IMR-90 (cell line): Measurements from ENCODE around the gene MECP2. TPM values are rescaled to one million over a fixed set of nuclear protein-coding genes. Genes with fewer than 3 reads are reported as not detected.

Experiments
- ATAC-seq: fragments of 200-7000 bp; cut with Tn5 transposase; 2 replicates; pipeline ENCODE4 v1.9.1; 2020; ENCODE audit warnings: low read depth, mild to moderate bottlenecking, moderate library complexity
- BruUV-seq: library from RNA; stranded (reverse); fragments of 400-500 nt; replicated peaks from 2 replicates; lab custom pipeline; 2021; lab: Mats Ljungman, UMichigan
- CTCF ChIA-PET: fragments of 300-600 bp; formaldehyde crosslinking; extraction: SDS; loops from one replicate; lab custom pipeline; 2021; ENCODE audit warnings: antibody characterized with exemption; lab: Yijun Ruan, JAX
- POLR2A ChIA-PET: fragments of 300-600 bp; sonication (Branson Sonifier 250); formaldehyde crosslinking; loops from one replicate; lab custom pipeline; 2022; ENCODE audit warnings: antibody characterized with exemption; ENCODE audit not compliant: unreplicated experiment; lab: Charles Lee
- DNase-seq: peaks from one replicate; pipeline ENCODE4 v3.0.0; 2013
- H2AFZ ChIP-seq: replicated peaks from 2 replicates; pipeline ENCODE3; 2013; ENCODE audit warnings: low read length, mild to moderate bottlenecking; ENCODE audit not compliant: poor library complexity
- H2AK5ac ChIP-seq: 2 replicates; pipeline ENCODE4 v1.6.1; 2013; ENCODE audit warnings: low read depth, low read length, inconsistent platforms
- H2AK9ac ChIP-seq: replicated peaks from 2 replicates; pipeline ENCODE3; 2013; ENCODE audit warnings: mild to moderate bottlenecking, low read depth, low read length, moderate library complexity; ENCODE audit not compliant: poor library complexity
- H2BK120ac ChIP-seq: 2 replicates; pipeline ENCODE4 v1.6.1; 2013; ENCODE audit warnings: low read depth, low read length, inconsistent platforms
- H2BK15ac ChIP-seq: 3 replicates; pipeline ENCODE4 v1.6.1; 2013; ENCODE audit warnings: low read depth, low read length, inconsistent platforms
- H2BK20ac ChIP-seq: 2 replicates; pipeline ENCODE4 v1.6.1; 2013; ENCODE audit warnings: low read depth, mild to moderate bottlenecking, inconsistent platforms, low read length, moderate library complexity
- H2BK5ac ChIP-seq: 2 replicates; pipeline ENCODE4 v1.6.1; 2013; ENCODE audit warnings: mild to moderate bottlenecking, low read depth, low read length, inconsistent platforms; ENCODE audit not compliant: poor library complexity, severe bottlenecking
- H3K14ac ChIP-seq: replicated peaks from 2 replicates; pipeline ENCODE4 v1.6.1; 2013; ENCODE audit warnings: low read depth, low read length, inconsistent platforms
- H3K18ac ChIP-seq: 2 replicates; pipeline ENCODE4 v1.6.1; 2013; ENCODE audit warnings: low read depth, low read length, control low read depth
- H3K23ac ChIP-seq: 2 replicates; pipeline ENCODE4 v1.6.1; 2013; ENCODE audit warnings: low read depth, low read length, inconsistent platforms
- H3K27ac ChIP-seq: 2 replicates; pipeline ENCODE4 v1.5.1; 2013; ENCODE audit warnings: mild to moderate bottlenecking, control low read depth, low read length; ENCODE audit not compliant: insufficient read depth
- H3K27me3 ChIP-seq: 2 replicates; pipeline ENCODE4 v1.6.1; 2013; ENCODE audit warnings: low read length; ENCODE audit not compliant: control insufficient read depth, insufficient read depth
- H3K36me3 ChIP-seq: 2 replicates; pipeline ENCODE4 v1.6.1; 2013; ENCODE audit warnings: low read length, mixed read lengths; ENCODE audit not compliant: control insufficient read depth, insufficient read depth
- H3K4ac ChIP-seq: 2 replicates; pipeline ENCODE4 v1.6.1; 2013; ENCODE audit warnings: low read depth, low read length, inconsistent platforms
- H3K4me1 ChIP-seq: 2 replicates; pipeline ENCODE4 v1.6.1; 2013; ENCODE audit warnings: low read length, mixed read lengths; ENCODE audit not compliant: control insufficient read depth, insufficient read depth
- H3K4me2 ChIP-seq: 2 replicates; pipeline ENCODE4 v1.6.1; 2013; ENCODE audit warnings: low read depth, mild to moderate bottlenecking, control low read depth, low read length, moderate library complexity
- H3K4me3 ChIP-seq: 2 replicates; pipeline ENCODE4 v1.5.1; 2013; ENCODE audit warnings: low read depth, mild to moderate bottlenecking, control low read depth, low read length, moderate library complexity; ENCODE audit not compliant: insufficient read depth
- H3K56ac ChIP-seq: 2 replicates; pipeline ENCODE4 v1.6.1; 2013; ENCODE audit warnings: low read length, inconsistent platforms; ENCODE audit not compliant: insufficient read depth; ENCODE audit errors: extremely low read depth
- H3K79me1 ChIP-seq, 2 experiments: 2 replicates each; pipeline ENCODE4 v1.6.1; 2013; ENCODE audit warnings: low read length in 2 of 2, inconsistent platforms in 1 of 2, low read depth in 1 of 2
- H3K9ac ChIP-seq: 2 replicates; pipeline ENCODE4 v1.6.1; 2013; ENCODE audit warnings: low read depth, low read length, control low read depth
- H3K9me1 ChIP-seq: 2 replicates; pipeline ENCODE4 v1.6.1; 2013; ENCODE audit warnings: low read length, inconsistent platforms; ENCODE audit not compliant: insufficient read depth
- H3K9me3 ChIP-seq: 2 replicates; pipeline ENCODE4 v1.6.1; 2013; ENCODE audit warnings: low read length; ENCODE audit not compliant: control insufficient read depth, insufficient read depth
- H4K20me1 ChIP-seq: 2 replicates; pipeline ENCODE4 v1.6.1; 2013; ENCODE audit warnings: low read length, inconsistent platforms; ENCODE audit not compliant: insufficient read depth
- H4K5ac ChIP-seq: 2 replicates; pipeline ENCODE4 v1.6.1; 2013; ENCODE audit warnings: mild to moderate bottlenecking, low read depth, low read length, control low read depth
- H4K8ac ChIP-seq, 2 experiments: 2 replicates each; pipeline ENCODE4 v1.6.1; 2013; ENCODE audit warnings: low read depth in 2 of 2, low read length in 2 of 2, control low read depth in 1 of 2, inconsistent platforms in 1 of 2
- H4K91ac ChIP-seq: 2 replicates; pipeline ENCODE4 v1.6.1; 2013; ENCODE audit warnings: low read depth, low read length, inconsistent platforms; ENCODE audit not compliant: insufficient read depth
- BHLHE40 ChIP-seq: fragments of 150-350 bp; IDR thresholded peaks from 2 replicates; pipeline ENCODE4 v1.6.1; 2016; ENCODE audit warnings: mild to moderate bottlenecking, low read depth, low read length
- CHD1 ChIP-seq: IDR thresholded peaks from 2 replicates; pipeline ENCODE4 v1.6.1; 2012; ENCODE audit warnings: low read depth, low read length, improper control_type of control experiment
- CTCF ChIP-seq: conservative IDR thresholded peaks from 2 replicates; pipeline ENCODE4 v1.5.1; 2012; ENCODE audit warnings: mild to moderate bottlenecking, low read depth, low read length, improper control_type of control experiment
- ELK1 ChIP-seq: fragments of 150-350 bp; IDR thresholded peaks from 2 replicates; pipeline ENCODE4 v1.6.1; 2016; ENCODE audit warnings: low read depth, mild to moderate bottlenecking, low read length, moderate library complexity, borderline replicate concordance
- FOS ChIP-seq: fragments of 150-350 bp; IDR thresholded peaks from 2 replicates; pipeline ENCODE4 v1.6.1; 2016; ENCODE audit warnings: low read depth, low read length
- MAFK ChIP-seq: IDR thresholded peaks from 2 replicates; pipeline ENCODE4 v1.6.1; 2012; ENCODE audit warnings: low read depth, low read length, improper control_type of control experiment
- MAZ ChIP-seq: IDR thresholded peaks from 2 replicates; pipeline ENCODE4 v1.6.1; 2012; ENCODE audit warnings: low read depth, mild to moderate bottlenecking, low read length, improper control_type of control experiment, moderate library complexity, borderline replicate concordance
- MXI1 ChIP-seq: IDR thresholded peaks from 2 replicates; pipeline ENCODE4 v1.6.1; 2012; ENCODE audit warnings: low read depth, mild to moderate bottlenecking, low read length, moderate library complexity, borderline replicate concordance
- NFE2L2 ChIP-seq: fragments of 150-350 bp; IDR thresholded peaks from 2 replicates; pipeline ENCODE4 v1.6.1; 2016; ENCODE audit warnings: low read depth, mild to moderate bottlenecking, low read length
- RAD21 ChIP-seq: IDR thresholded peaks from 2 replicates; pipeline ENCODE4 v1.6.1; 2012; ENCODE audit warnings: low read length, improper control_type of control experiment
- SMC3 ChIP-seq: fragments of 150-350 bp; IDR thresholded peaks from 2 replicates; pipeline ENCODE4 v1.6.1; 2016; ENCODE audit warnings: low read depth, mild to moderate bottlenecking, antibody characterized with exemption, low read length, moderate library complexity
- USF2 ChIP-seq: fragments of 150-350 bp; IDR thresholded peaks from 2 replicates; pipeline ENCODE4 v1.6.1; 2017; ENCODE audit warnings: mild to moderate bottlenecking, antibody characterized with exemption, low read length, low read depth
- WGBS, 2 experiments: methylation state at CpG; one replicate each; pipeline versions ENCODE4 v1.1.5 to v1.1.7; 2013; ENCODE audit warnings: missing lambda C conversion rate in 2 of 2; ENCODE audit not compliant: insufficient read length in 1 of 2; ENCODE audit errors: extremely low coverage in 2 of 2; 5-methylcytosine and 5-hydroxymethylcytosine counted together
- dilution Hi-C: fragments of 300-500 bp; cut with HindIII; formaldehyde crosslinking; loops from one replicate; pipeline ENCODE4 v1.14.3; 2018; ENCODE audit warnings: low sequenced_read_pairs; ENCODE audit not compliant: unreplicated experiment
- in situ Hi-C: fragments of 300-500 bp; cut with MboI; formaldehyde crosslinking; loops from 3 replicates; pipeline ENCODE4 v1.14.3; 2019; ENCODE audit warnings: low sequenced_read_pairs, inconsistent platforms, mixed read lengths
- intact Hi-C: fragments of 100-400 bp; cut with micrococcal nuclease; formaldehyde crosslinking; loops from 2 replicates; pipeline ENCODE4 v1.10.0; 2022
- polyA plus RNA-seq, 3 experiments: library from polyadenylated mRNA; depleted of rRNA; stranded (reverse); fragments of >200 nt; gene quantifications; 2 replicates each; pipeline ENCODE4 v1.2.3, GENCODE V29; 2012; ENCODE audit warnings: low replicate concordance in 1 of 3
- total RNA-seq: library from RNA; depleted of rRNA; stranded (reverse); fragments of >200 nt; gene quantifications from 2 replicates; pipeline ENCODE4 v1.2.3, GENCODE V29; 2012

Gene MECP2
- total and polyA plus RNA-seq, 2 of the 4 experiments (the other 2 are of a cell fraction): 8.4 to 10.1 TPM

- Histone ChIP-seq H3K4me2 (no peak overlapping the region), H3K4me1 (no peaks in the 10 kb centered on the region), H3K4me3 (no peak overlapping the region), H3K27ac (no peak overlapping the region), H2AK5ac (no peak overlapping the region), H4K91ac (no peak overlapping the region), H3K79me1 (peaks cover 0 to 26% of the 10 kb centered on the region in 2 experiments; a peak in 3 of 4 replicates), H3K9me1 (no peaks in the 10 kb centered on the region), H3K9ac (no peak overlapping the region), H3K14ac (no peak overlapping the region), H3K27me3 (no peaks in the 10 kb centered on the region), H3K36me3 (no peaks in the 10 kb centered on the region), H4K5ac (no peak overlapping the region), H3K56ac (no peak overlapping the region), H2BK20ac (no peak overlapping the region), H3K18ac (no peak overlapping the region), H3K9me3 (no peaks in the 10 kb centered on the region), H4K20me1 (peaks cover 58% of the 10 kb centered on the region), H2BK15ac (no peak overlapping the region), H3K4ac (no peak overlapping the region), H2AK9ac (no peak overlapping the region), H2BK5ac (no peak overlapping the region), H2BK120ac (no peak overlapping the region), H2AFZ (no peak overlapping the region), H3K23ac (no peak overlapping the region), H4K8ac (no peak overlapping the region)
- WGBS, 2 experiments: no CpG with 5 or more reads among the region's 3 CpGs
- in situ Hi-C loops (no loop called here), dilution Hi-C loops (no loop called here), intact Hi-C loops (no loop called here)
- BruUV-seq: no TSS peak
- DNase-seq (no peak), ATAC-seq (no peak)
- ChIA-PET CTCF (no interaction called here), POLR2A (no interaction called here)
- no peak for TF ChIP-seq CTCF
- no peak for TF ChIP-seq SMC3
- no peak for TF ChIP-seq ELK1
- TF ChIP-seq FOS: no peak
- TF ChIP-seq MXI1: no peak
- no peak for TF ChIP-seq MAFK
- TF ChIP-seq RAD21: no peak
- TF ChIP-seq CHD1: no peak
- TF ChIP-seq NFE2L2: no peak
- no peak for TF ChIP-seq BHLHE40
- no peak for TF ChIP-seq USF2
- TF ChIP-seq MAZ: no peak
Measured at GRCh38 chrX:154068560-154068959, 29.0 kb downstream of the MECP2 start.
